ENCODE results near the gene LRRC25. TPM values are rescaled to one million over a fixed set of nuclear protein-coding genes. Genes with fewer than 3 reads are reported as not detected.
"Not testable (repeated sequence)": the region's sequence is repeated elsewhere in the genome, so short reads cannot be mapped to it uniquely, and the experiment has no call there.

The LRRC25 gene
- total RNA-seq, 1 donor from 2014 or later, result 19.3 TPM

GRCh38 chr19:18384775-18385174, 12.6 kb downstream of the LRRC25 start:
- no peak for DNase-seq (ENCODE audit: low spot score)

DNA sequence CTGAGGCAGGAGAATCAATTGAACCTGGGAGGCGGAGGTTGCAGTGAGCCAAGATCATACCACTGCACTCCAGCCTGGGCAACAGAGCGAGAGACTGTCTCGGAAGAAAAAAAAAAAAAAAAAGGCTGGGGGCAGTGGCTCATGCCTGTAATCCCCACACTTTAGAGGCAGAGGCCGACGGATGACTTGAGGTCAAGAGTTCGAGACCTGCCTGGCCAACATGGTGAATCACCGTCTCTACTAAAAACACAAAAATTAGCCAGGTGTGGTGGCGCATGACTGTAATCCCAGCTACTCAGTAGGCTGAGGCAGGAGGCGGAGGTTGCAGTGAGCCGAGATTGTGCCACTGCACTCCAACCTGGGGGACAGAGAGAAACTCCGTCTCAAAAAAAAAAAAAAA, 13.8 kb downstream of the LRRC25 start:
- not testable (repeated sequence) for DNase-seq (ENCODE audit: low spot score)

DNA sequence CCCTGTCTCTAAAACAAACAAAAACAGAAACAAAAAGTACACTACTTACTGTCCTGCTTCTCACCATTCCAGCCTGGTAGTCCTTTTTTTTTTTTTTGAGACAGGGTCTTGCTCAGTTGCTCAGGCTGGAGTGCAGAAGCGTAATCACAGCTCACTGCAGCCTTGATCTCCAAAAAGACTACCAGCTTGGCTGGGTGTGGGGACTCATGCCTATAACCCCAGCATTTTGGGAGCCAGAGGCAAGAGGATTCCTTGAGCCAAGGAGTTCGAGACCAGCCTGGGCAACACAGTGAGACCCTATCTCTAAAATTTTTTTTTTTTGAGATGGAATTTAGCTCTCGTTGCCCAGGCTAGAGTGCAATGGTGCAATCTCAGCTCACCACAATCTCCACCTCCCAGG, 16.6 kb downstream of the LRRC25 start:
- no peak for DNase-seq (ENCODE audit: low spot score)

DNA sequence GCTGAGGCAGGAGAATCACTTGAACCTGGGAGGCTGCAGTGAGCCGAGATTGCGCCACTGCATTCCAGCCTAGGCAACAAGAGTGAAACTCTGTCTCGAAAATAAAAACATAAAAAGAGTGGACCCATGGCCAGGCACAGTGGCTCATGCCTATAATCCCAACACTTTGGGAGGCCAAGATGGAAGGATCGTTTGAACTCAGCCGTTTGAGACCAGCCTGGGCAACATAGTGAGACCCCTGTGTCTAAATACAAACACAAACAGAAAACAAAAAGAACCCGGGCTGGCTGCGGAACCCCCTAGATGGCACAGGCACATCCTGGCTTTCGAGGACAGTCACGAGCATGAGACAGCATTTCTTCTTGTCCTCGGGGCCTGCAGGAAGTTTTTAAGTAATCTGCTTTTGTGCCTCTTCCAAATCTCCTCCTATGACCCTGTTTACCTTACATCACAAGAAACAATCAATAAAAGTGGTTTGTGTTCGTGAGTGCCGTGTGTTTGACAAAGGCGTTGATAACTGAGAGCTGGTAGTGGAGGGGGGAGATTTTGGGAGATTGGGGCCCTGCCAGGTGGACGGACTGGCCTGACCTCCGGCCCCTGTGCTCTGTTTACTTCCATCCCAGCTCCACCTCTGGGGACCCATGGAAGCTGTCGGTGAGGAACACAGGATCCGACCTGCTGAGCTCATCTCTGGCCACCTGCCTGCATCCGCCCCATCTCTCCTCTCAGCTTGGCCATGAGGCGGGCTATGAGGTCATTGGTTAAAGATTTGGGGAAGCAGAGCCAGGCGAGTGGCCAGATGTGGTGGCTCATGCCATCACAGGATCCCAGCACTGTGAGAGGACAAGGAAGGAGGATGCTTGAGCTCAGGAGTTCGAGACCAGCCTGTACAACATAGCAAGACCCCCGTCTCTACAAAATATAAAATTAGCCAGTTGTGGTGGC, 17.3 kb downstream of the LRRC25 start:
- no peak for DNase-seq (ENCODE audit: low spot score)

DNA sequence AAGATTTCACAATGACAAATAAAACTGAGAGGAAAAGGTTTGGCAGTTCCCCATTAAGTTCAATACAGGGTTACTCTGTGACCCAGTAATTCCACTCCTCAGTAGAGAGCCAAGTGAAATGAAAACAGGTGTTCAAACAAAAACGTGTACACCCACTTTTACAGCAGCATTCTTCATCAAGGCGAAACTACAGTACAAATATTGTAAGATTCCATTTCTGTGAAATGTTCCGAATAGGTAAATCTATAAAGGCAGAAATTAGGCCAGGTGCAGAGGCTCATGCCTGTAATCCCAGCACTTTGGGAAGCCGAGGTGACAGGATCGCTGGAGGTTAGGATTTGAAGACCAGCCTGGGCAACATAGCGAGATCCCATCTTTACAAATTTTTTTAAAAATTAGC, 20.4 kb downstream of the LRRC25 start:
- no peak for DNase-seq (ENCODE audit: low spot score)

DNA sequence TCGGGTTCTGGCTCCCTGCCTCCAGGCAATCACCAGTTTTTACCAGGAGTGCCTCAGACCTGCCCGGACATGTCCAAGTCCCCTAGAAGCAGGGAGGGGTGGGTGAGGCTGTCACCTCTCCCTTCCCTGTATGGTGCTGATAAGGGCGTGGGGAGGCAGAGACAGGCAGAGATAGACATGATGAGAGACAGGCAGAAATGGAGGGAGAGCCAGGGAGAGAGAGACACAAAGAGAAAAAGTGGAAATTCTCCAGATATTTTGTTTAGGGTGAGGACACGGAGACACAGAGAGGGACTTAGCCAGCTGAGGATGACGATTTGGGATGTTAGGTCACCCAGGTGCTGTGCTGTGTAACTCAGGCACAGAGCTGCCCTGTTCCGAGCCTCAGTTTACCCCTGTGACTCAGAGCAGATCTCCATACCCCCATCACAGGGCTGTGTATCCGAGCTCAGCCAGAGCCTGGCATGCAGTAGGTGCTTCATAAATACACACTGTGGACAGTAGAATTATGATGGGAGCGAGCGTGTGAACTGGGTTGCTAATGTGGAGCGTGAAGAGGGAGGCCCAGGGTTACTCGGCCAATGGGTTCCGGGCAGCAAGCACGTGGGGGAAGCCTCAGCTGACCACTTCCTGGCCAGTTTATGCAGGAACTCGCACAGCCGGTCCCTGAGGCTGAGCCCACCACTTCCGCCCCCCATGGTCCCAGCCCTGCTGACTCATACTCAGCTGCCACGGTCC, 23.4 kb downstream of the LRRC25 start:
- peak; percentile 96 for DNase-seq (ENCODE audit: low spot score)

GRCh38 chr19:18373407-18373891, 24.0 kb downstream of the LRRC25 start:
- DNase-seq (ENCODE audit: low spot score), result no peak

DNA sequence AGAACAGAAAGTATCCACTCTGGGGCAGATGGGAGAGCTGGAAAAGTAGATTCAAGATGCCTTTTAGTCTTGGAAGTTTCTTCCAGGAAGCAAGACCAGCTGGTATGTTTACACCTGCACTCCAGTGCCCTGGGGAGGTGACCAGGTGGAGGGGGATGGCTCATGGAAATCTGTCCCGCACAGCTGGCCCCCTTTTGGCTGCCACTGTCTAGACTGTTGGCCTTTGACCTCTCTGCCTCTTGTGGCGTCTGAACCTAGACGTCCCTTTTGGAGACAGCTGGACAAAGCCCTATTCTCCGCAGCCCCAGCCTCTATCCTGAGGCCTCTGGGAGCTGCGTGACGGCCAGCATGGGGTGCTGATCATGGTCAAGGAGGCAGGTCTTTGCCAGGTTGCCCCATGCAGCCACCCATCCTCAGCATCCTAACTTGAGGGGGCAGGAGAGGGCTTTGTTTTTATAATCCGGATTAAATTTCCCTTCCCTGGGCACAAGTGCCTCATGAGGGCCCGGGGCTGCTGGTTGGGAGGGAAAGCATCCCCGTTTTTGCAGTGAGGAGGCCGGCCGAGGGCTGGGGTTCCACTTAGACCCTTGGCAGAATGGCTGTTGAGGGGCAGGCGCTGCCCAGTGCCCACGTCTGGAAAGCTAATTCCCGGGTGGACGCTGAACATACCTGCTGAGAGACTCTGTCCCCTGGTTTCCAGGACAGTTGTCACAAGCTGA, 28.8 kb downstream of the LRRC25 start:
- no peak for DNase-seq (ENCODE audit: low spot score)

GRCh38 chr19:18366021-18366435, 31.4 kb downstream of the LRRC25 start:
- DNase-seq (ENCODE audit: low spot score), result no peak

GRCh38 chr19:18364826-18365528, 32.4 kb downstream of the LRRC25 start:
- DNase-seq (ENCODE audit: low spot score), result no peak

DNA sequence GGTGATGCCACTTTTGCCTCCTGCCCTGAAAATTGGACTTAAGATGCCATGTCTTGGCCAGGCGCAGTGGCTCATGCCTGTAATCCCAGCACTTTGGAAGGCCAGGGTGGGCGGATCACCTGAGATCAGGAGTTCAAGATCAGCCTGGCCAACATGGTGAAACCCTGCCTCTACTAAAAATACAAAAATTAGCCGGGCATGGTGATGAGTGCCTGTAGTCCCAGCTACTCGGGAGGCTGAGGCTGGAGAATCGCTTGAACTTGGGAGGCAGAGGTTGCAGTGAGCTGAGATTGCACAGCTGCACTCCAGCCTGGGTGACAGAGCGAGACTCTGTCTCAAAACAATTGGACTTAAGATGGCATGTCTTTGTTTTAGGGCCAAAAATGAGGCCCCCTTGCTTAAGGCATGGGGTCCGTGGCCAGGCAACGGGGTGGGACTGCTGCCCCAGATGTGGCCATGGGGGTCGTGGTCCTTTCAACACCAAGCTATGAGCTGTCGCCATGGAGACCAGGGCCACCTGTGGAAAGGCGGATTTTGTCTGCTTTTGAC, 33.1 kb downstream of the LRRC25 start:
- not testable (repeated sequence) for DNase-seq (ENCODE audit: low spot score)

GRCh38 chr19:18363787-18364186, 33.6 kb downstream of the LRRC25 start:
- DNase-seq (ENCODE audit: low spot score), result no peak

DNA sequence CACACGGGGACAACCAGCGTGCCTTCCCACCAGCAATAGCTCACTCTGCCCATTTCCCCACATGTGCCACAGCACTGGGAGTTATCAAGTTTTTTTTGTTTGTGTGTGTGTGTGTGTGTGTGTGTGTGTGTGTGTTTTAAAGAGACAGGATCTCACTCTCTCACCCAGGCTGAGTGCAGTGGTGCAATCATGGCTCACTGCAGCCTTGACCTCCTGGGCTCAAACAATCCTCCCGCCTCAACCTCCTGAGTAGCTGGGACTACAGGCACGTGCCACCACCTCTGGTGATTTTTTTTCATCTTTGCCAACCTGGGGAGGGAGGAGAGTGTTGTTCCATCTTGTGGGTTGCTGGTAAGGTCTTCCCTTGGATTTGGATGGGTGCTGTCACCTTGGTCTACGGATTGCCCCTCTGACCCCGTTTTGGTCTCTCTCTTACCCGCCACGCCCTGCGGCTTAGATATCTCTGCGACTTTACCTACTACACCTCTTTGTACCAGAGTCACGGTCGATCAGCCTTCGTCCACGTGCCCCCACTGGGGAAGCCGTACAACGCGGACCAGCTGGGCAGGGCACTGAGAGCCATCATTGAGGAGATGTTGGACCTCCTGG, 34.4 kb downstream of the LRRC25 start:
- no peak for DNase-seq (ENCODE audit: low spot score)

DNA sequence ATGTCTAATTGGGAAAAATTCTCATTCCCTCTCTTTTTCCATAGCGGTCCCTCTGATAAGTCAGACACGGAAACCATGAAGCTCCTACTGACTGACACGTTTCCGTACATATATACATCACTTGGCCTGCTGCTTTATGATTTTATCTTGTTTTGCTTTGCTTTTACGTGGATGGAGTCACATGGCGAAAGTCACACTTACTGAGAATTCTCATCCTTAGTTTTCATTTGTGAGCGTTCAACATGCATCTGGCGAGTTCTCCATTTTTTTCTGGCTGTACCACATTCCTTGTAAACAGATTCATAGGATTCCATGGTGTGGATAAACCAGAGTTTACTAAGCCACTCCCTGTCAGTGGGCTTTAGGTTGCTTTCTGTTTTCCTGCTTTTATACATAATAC, 35.8 kb downstream of the LRRC25 start:
- DNase-seq (ENCODE audit: low spot score), result no peak

GRCh38 chr19:18357041-18357440, 40.4 kb downstream of the LRRC25 start:
- no peak for DNase-seq (ENCODE audit: low spot score)

GRCh38 chr19:18354743-18355142, 42.7 kb downstream of the LRRC25 start:
- not testable (repeated sequence) for DNase-seq (ENCODE audit: low spot score)

GRCh38 chr19:18353378-18354005, 43.9 kb downstream of the LRRC25 start:
- no peak for DNase-seq (ENCODE audit: low spot score)

GRCh38 chr19:18351544-18351943, 45.9 kb downstream of the LRRC25 start:
- no peak for DNase-seq (ENCODE audit: low spot score)

GRCh38 chr19:18350490-18350889, 46.9 kb downstream of the LRRC25 start:
- no peak for DNase-seq (ENCODE audit: low spot score)
